GM12878 (cell line): ENCODE results near the gene HERPUD1.

Experiments used
- ASH2L ChIP-seq: fragments of 300-600, 200-600 bp; sonication (generic); IDR thresholded peaks from 2 replicates; pipeline ENCODE4 v1.6.1; 2017; ENCODE audit warnings: low read depth, mild to moderate bottlenecking, borderline replicate concordance
- CTCF ChIP-seq, 3 experiments: IDR thresholded peaks in 2 of 3; conservative IDR thresholded peaks in 1 of 3; 2 replicates each; pipeline ENCODE4 v1.5.1; 2011; ENCODE audit warnings: low read depth in 3 of 3, low read length in 3 of 3, mild to moderate bottlenecking in 3 of 3, control low read depth in 2 of 3, moderate library complexity in 2 of 3, inconsistent platforms in 1 of 3, mixed read lengths in 1 of 3; ENCODE audit not compliant: control insufficient read depth in 2 of 3, insufficient read depth in 1 of 3; ENCODE audit errors: extremely low read depth in 1 of 3
- EP300 ChIP-seq, 2 experiments: fragments of 150-350 bp in 1 of 2; IDR thresholded peaks; 2 replicates each; pipeline ENCODE4 v1.6.1; 2011 to 2012; ENCODE audit warnings: low read depth in 2 of 2, low read length in 2 of 2, borderline replicate concordance in 1 of 2, improper control_type of control experiment in 1 of 2, inconsistent platforms in 1 of 2; ENCODE audit not compliant: control insufficient read depth in 1 of 2
- KDM1A ChIP-seq: fragments of 200-600 bp; sonication (generic); IDR thresholded peaks from 2 replicates; pipeline ENCODE4 v1.6.1; 2016; ENCODE audit warnings: borderline replicate concordance
- POLR2A ChIP-seq: IDR thresholded peaks from 2 replicates; pipeline ENCODE4 v1.6.1; 2011; ENCODE audit warnings: low read depth, mild to moderate bottlenecking, low read length
- ZNF274 ChIP-seq: IDR thresholded peaks from one replicate; pipeline ENCODE4 v1.8.0; 2011; ENCODE audit not compliant: insufficient read length, insufficient read depth

GRCh38 chr16:56956076-56956475 lies 24.1 kb downstream of the HERPUD1 start:
- TF ChIP-seq EP300 (IDR thresholded peaks at IDR 0.05; ENCODE audit: borderline replicate concordance in 1 of 2, control insufficient read depth in 1 of 2, low read depth in 2 of 2, low read length in 2 of 2) (no peak), POLR2A (no peak), ASH2L (no peak), ZNF274 (no peak), KDM1A (no peak), CTCF (IDR thresholded peaks at IDR 0.05 in 2 of 3, conservative IDR thresholded peaks at IDR 0.05 in 1 of 3; ENCODE audit: control insufficient read depth in 2 of 3, extremely low read depth in 1 of 3, insufficient read depth in 1 of 3, low read depth in 3 of 3, low read length in 3 of 3) (no peak)
